PC-3 (cell line): Measurements from ENCODE around the gene CIAO2B. TPM values are rescaled to one million over a fixed set of nuclear protein-coding genes. Genes with fewer than 3 reads are reported as not detected.

Experiments used
- ATAC-seq: fragments of 200-7000 bp; cut with Tn5 transposase; 2 replicates; pipeline ENCODE4 v1.9.1; 2020; ENCODE audit warnings: mild to moderate bottlenecking, moderate library complexity
- BruUV-seq: library from RNA; stranded (reverse); fragments of 400-500 nt; replicated peaks from 2 replicates; lab custom pipeline; 2021; lab: Mats Ljungman, UMichigan
- CTCF ChIA-PET: fragments of 300-600 bp; sonication (Branson Sonifier 250); formaldehyde crosslinking; loops from one replicate; lab custom pipeline; 2022; ENCODE audit warnings: antibody characterized with exemption; lab: Charles Lee
- POLR2A ChIA-PET: fragments of 300-600 bp; sonication (Branson Sonifier 250); formaldehyde crosslinking; loops from one replicate; lab custom pipeline; 2022; ENCODE audit warnings: antibody characterized with exemption; ENCODE audit not compliant: unreplicated experiment; lab: Charles Lee
- DNase-seq: peaks from one replicate; pipeline ENCODE4 v3.0.0-alpha.2; 2015
- H2AFZ ChIP-seq: fragments of 300-600 bp; sonication (generic); 2 replicates; pipeline ENCODE4 v1.6.0; 2016; ENCODE audit warnings: antibody characterized with exemption, low read length
- H3F3A ChIP-seq: fragments of 300-600 bp; sonication (generic); one replicate; pipeline ENCODE4 v1.6.0; 2017; ENCODE audit warnings: antibody characterized with exemption, low read length, control low read depth, mild to moderate bottlenecking; ENCODE audit not compliant: unreplicated experiment
- H3K27ac ChIP-seq: fragments of 300-600 bp; sonication (generic); 2 replicates; pipeline ENCODE4 v1.5.1; 2016; ENCODE audit warnings: mild to moderate bottlenecking, low read length
- H3K27me3 ChIP-seq: fragments of 300-600 bp; sonication (generic); 2 replicates; pipeline ENCODE4 v1.6.1; 2016; ENCODE audit warnings: low read length, mixed read lengths
- H3K36me3 ChIP-seq: fragments of 300-600 bp; sonication (generic); 2 replicates; pipeline ENCODE4 v1.6.1; 2016; ENCODE audit warnings: low read depth, mixed run types, low read length, mixed read lengths
- H3K4me1 ChIP-seq: fragments of 300-600 bp; sonication (generic); 2 replicates; pipeline ENCODE4 v1.5.1; 2016; ENCODE audit warnings: low read length; ENCODE audit not compliant: insufficient read depth
- H3K4me2 ChIP-seq: fragments of 300-600 bp; sonication (generic); 2 replicates; pipeline ENCODE4 v1.6.0; 2016; ENCODE audit warnings: low read length
- H3K4me3 ChIP-seq: fragments of 300-600 bp; sonication (generic); 2 replicates; pipeline ENCODE4 v1.5.1; 2016; ENCODE audit warnings: mild to moderate bottlenecking, low read length, mixed read lengths
- H3K79me2 ChIP-seq: fragments of 300-600 bp; sonication (generic); 2 replicates; pipeline ENCODE4 v1.6.1; 2017; ENCODE audit warnings: low read length, mixed read lengths
- H3K9ac ChIP-seq: fragments of 300-600 bp; sonication (generic); 2 replicates; pipeline ENCODE4 v1.6.0; 2016; ENCODE audit warnings: mild to moderate bottlenecking, low read length
- H3K9me2 ChIP-seq: fragments of 300-600 bp; sonication (generic); replicated peaks from 2 replicates; pipeline ENCODE4 v1.6.1; 2016; ENCODE audit warnings: mixed run types, low read length, mixed read lengths
- H3K9me3 ChIP-seq: fragments of 300-600 bp; sonication (generic); 2 replicates; pipeline ENCODE4 v1.6.1; 2016; ENCODE audit warnings: low read length, mixed read lengths
- H4K20me1 ChIP-seq: fragments of 300-600 bp; sonication (generic); 2 replicates; pipeline ENCODE4 v1.6.1; 2016; ENCODE audit warnings: low read length, mixed read lengths
- EZH2 ChIP-seq: fragments of 300-600 bp; sonication (generic); IDR thresholded peaks from one replicate; pipeline ENCODE4 v1.6.1; 2017; ENCODE audit warnings: antibody characterized with exemption, mild to moderate bottlenecking, low read length; ENCODE audit not compliant: unreplicated experiment
- EZH2phosphoT487 ChIP-seq: fragments of 300-600 bp; sonication (generic); IDR thresholded peaks from 2 replicates; pipeline ENCODE4 v1.6.1; 2018; ENCODE audit warnings: mild to moderate bottlenecking, antibody characterized with exemption, low read length, borderline replicate concordance
- intact Hi-C: fragments of 100-400 bp; cut with micrococcal nuclease; formaldehyde crosslinking; loops from 2 replicates; pipeline ENCODE4 v1.9.0; 2023
- total RNA-seq: library from RNA; depleted of rRNA; stranded (reverse); fragments of >200 nt; gene quantifications from 2 replicates; pipeline ENCODE4 v1.2.3, GENCODE V29; 2014
- TF ChIP-seq, protein P1 (sequence below): fragments of 300-600 bp; sonication (generic); conservative IDR thresholded peaks from 2 replicates; pipeline ENCODE4 v1.5.1; 2017; ENCODE audit warnings: antibody characterized with exemption, low read depth, mild to moderate bottlenecking, low read length

CIAO2B gene
- total RNA-seq, 1 experiment from 2014 or later: 172 TPM

DNA sequence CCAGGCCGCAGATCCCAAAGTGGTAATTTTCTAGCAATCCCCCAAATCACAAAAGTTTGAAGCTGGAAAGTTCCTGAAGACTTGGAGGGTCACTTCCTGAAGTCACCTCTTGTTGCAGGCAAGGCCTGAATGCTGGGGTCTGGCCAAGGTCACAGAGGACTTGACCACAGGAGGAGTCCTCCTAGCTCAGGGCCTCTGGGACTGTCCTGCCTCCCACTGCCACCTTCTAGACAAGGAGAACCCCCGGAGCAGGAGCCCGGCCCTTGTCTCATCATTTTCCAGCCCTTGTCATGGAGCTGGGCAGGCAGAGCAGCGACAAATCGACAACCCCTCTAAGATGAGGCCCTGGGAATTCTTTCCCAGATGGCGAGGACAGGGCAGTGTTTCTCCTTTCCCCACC is 15.8 kb downstream of the CIAO2B start:
- TF ChIP-seq, protein P1, sequence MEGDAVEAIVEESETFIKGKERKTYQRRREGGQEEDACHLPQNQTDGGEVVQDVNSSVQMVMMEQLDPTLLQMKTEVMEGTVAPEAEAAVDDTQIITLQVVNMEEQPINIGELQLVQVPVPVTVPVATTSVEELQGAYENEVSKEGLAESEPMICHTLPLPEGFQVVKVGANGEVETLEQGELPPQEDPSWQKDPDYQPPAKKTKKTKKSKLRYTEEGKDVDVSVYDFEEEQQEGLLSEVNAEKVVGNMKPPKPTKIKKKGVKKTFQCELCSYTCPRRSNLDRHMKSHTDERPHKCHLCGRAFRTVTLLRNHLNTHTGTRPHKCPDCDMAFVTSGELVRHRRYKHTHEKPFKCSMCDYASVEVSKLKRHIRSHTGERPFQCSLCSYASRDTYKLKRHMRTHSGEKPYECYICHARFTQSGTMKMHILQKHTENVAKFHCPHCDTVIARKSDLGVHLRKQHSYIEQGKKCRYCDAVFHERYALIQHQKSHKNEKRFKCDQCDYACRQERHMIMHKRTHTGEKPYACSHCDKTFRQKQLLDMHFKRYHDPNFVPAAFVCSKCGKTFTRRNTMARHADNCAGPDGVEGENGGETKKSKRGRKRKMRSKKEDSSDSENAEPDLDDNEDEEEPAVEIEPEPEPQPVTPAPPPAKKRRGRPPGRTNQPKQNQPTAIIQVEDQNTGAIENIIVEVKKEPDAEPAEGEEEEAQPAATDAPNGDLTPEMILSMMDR: no peak
- TF ChIP-seq EZH2phosphoT487: no peak
- TF ChIP-seq EZH2: no peak
- Histone ChIP-seq H3K4me1 (no peaks in the 10 kb centered on the region), H3K4me3 (no peak overlapping the region), H3K27ac (no peak overlapping the region), H2AFZ (no peak overlapping the region), H4K20me1 (no peaks in the 10 kb centered on the region), H3K9me3 (no peaks in the 10 kb centered on the region), H3K27me3 (no peaks in the 10 kb centered on the region), H3K9me2 (no peaks in the 10 kb centered on the region), H3K79me2 (no peaks in the 10 kb centered on the region), H3F3A (no peaks in the 10 kb centered on the region), H3K9ac (no peak overlapping the region), H3K4me2 (no peak overlapping the region), H3K36me3 (no peaks in the 10 kb centered on the region)
- CTCF ChIA-PET: no interaction called here
- intact Hi-C loops: no loop called here
- POLR2A ChIA-PET: no interaction called here
- ATAC-seq (no peak), DNase-seq (no peak)
- no TSS peak for BruUV-seq

DNA sequence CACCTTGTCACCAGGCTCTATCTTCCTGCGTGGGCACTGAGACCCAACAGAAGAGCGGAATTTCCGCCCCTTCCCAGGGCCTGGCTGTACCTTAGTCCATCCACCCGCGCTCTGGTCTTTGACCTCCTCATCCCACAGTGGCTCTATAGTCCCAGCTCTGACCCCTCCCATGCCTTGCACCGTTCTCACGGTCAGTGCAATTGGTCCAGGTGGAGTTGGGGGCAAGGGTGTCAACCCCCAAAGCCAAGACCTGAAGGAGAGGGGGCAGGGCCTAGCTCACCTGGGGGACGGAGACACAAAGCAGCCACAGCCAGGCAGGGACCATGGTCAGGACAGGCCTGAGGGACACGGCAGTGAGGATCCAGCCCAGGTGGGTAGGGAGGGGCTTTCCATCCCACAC is 16.5 kb downstream of the CIAO2B start:
- no peak for ATAC-seq
- Histone ChIP-seq H3K4me1 (no peaks in the 10 kb centered on the region), H3K9me3 (no peaks in the 10 kb centered on the region), H3K79me2 (no peaks in the 10 kb centered on the region), H3K9ac (no peak overlapping the region), H3F3A (no peaks in the 10 kb centered on the region), H4K20me1 (no peaks in the 10 kb centered on the region), H3K36me3 (no peaks in the 10 kb centered on the region), H3K4me3 (no peak overlapping the region), H3K27me3 (no peaks in the 10 kb centered on the region), H3K9me2 (no peaks in the 10 kb centered on the region), H3K4me2 (no peak overlapping the region), H2AFZ (no peak overlapping the region), H3K27ac (no peak overlapping the region)
- TF ChIP-seq EZH2phosphoT487: no peak
- TF ChIP-seq EZH2: no peak
- TF ChIP-seq, protein P1: no peak
- intact Hi-C loops: no loop called here
- ChIA-PET POLR2A (no interaction called here), CTCF (no interaction called here)
- DNase-seq: no peak
- no TSS peak for BruUV-seq

DNA sequence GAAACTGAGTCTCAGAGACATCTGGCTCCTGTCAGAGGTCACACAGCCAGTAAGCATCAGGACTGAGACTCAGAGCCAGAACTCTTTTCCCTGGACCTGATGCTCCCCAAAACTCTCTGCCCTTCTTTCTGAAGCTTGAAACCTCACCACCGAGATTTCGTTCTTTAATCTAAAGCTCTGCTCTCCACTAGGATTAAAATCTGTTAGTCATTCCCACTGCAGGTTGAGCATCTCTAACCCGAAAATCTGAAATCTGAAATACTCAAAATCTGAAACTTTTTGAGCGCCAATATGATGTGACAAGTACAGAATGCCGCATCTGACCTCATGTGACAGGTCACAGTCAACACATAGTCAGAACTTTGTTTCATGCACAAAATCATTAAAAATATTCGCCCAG is 17.7 kb downstream of the CIAO2B start:
- DNase-seq (no peak), ATAC-seq (no peak)
- no peaks in the 10 kb centered on the region for H3K36me3 ChIP-seq
- intact Hi-C loops: no loop called here
- no peaks in the 10 kb centered on the region for H4K20me1 ChIP-seq
- H3K9ac ChIP-seq: no peak overlapping the region
- no peaks in the 10 kb centered on the region for H3K27me3 ChIP-seq
- no peaks in the 10 kb centered on the region for H3F3A ChIP-seq
- H2AFZ ChIP-seq: no peak overlapping the region
- H3K4me3 ChIP-seq: no peak overlapping the region
- ChIA-PET POLR2A (interaction anchor here (0.6 kb wide), 1 partner anchor 121 kb away, joined by 3 read pairs; no protein-coding TSS in a partner anchor), CTCF (no interaction called here)
- H3K4me1 ChIP-seq: no peaks in the 10 kb centered on the region
- BruUV-seq: no TSS peak
- H3K27ac ChIP-seq: no peak overlapping the region
- no peak overlapping the region for H3K4me2 ChIP-seq
- H3K9me3 ChIP-seq: no peaks in the 10 kb centered on the region
- H3K79me2 ChIP-seq: no peaks in the 10 kb centered on the region
- TF ChIP-seq, protein P1: no peak
- TF ChIP-seq EZH2phosphoT487 (no peak), EZH2 (no peak)
- no peaks in the 10 kb centered on the region for H3K9me2 ChIP-seq
